HG02870 (cell line): ENCODE data around the gene PNRC1.
"Not testable (repeated sequence)": the region's sequence is repeated elsewhere in the genome, so short reads cannot be mapped to it uniquely, and the experiment has no call there.

Experiments
- ATAC-seq: cut with Tn5 transposase; IDR thresholded peaks from one replicate; pipeline ENCODE4 v1.9.1; 2021; ENCODE audit warnings: mild to moderate bottlenecking, moderate library complexity; ENCODE audit not compliant: unreplicated experiment

The PNRC1 gene

DNA sequence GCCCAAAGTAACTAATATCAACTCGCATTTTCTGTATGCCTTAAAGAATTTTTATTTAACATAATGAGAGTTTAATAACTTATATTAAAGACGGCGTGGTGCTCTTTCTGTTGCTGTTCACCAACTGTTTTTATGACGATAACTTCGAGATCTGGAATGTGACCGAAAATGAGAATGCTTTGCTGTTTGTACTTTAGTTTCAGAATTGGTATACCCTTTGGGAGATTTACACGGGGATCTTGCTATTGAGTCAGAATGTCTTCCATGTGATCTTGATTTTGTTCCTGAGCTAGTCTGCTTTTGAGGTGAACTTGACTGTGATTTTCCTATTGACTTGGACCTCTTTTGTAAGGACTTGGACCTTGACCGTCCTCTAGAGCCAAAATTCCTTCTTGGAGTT is 17.9 kb downstream of the PNRC1 start:
- peak; percentile 82 for ATAC-seq

DNA sequence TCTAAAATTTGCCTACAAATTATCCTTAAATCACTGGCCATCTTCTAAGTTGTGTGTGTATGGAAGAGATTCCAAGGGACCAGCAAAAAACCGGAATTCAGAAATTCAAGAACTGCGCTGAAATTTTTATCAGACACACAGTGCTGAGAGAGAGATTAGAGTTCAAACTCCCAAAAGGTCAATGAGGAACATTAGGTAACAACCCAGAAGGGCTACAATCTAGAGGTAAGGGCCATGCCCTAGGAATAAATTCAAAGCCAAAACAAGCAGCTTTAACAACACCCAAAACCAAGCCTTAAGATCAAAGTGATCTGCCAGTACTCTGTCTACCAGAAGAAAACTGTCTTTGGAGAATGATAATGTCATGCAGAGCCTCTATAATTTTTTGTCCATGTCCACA is 19.6 kb downstream of the PNRC1 start:
- ATAC-seq = no peak

DNA sequence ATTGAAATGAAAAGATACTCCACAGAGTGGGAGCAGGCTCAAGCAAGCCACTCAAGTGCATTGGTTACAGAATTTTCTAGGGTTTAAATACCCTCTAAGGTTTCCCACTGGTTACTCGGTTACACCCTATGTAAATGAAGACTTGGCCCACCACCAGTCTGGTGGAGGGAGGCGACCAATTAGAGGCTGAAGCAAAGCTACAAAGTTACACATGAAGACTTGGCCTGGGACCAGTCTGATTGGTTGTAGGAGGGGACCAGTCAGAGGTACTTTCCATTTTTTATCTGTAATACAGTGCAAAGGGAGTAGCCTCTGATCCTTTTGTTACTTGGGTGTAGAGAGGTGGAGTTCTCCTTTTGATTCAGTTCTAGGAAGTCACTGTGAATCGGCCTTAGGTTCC is 29.7 kb downstream of the PNRC1 start:
- ATAC-seq = no peak

DNA sequence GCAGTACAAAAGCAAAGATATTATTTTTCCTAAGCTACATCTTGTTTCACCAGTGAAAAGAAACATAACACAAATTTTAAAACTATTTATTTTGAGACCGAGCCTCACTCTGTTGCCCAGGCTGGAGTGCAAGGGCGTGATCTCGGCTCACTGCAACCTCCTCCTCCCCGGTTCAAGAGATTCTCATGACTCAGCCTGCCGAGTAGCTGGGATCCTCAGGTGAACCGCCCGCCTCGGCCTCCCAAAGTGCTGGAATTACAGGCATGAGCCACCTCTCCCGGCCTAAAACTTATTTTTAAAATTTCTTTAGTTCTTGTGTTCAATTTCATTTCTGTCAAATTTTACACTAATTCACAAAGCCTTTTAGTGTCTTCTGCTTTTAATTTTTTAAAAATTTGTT is 31.4 kb downstream of the PNRC1 start:
- no peak for ATAC-seq

DNA sequence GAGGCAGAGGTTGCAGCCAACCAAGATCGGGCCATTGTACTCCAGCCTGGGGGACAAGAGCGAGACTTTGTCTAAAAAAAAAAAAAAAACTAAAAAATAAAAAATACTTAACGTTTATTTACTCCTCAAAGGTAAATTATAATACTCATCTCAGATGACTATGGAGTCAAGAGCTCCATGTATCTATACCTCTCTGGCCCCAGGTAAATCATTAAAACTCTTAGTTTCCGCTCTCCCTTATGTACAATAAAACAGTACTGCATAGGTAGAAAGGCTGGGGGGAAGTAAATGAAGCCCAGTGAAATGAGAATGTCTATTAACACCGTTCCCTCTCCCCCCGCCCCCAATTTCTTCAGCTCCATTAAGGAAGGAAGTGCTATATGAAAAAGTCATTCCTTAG is 36.2 kb downstream of the PNRC1 start:
- no peak for ATAC-seq

DNA sequence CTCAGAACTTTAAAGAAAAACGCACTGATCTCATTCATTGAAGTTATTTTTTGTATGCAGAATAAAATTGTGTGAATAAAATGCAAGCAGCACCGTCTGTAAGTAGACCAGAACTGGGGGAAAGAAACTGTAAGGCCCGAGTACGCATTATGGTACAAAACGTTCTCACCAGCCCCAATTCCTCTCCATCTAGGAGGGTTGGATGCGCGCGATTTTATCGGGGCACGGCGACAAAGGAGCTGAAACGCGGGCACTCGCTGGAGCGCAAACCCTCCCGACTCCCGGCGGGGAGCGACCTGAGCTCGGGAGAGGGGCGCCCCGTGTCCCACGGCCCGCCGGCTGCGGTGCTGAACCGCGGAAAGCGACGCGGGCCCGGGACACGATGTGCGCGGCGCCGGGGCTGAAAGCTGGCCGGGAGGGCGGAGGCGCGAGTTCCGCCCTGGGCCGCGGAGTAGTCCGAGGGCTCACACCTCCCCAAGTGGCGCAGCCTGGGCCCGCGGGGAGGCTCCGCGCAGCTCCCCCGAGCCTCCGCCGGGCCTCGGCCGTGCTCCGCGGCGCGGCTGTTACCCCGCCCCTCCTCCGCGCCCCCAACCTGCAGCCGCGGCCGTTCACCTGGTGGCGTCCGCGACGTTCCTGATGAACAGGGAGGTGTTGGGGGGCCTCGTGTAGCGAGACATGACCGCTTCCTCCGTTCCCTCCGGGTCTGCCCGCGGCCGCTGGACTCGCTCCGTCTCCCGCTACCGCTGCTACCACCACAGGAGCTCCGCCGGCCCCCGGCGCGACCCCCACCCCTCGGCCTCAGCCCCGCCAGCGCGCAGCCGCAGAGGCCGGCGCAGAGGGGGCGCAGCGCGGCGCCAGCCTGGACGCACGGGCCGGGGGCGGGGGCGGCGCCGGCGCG is 36.9 kb downstream of the PNRC1 start, which contains the start of gene SRSF12:
SRSF12 (minus strand) TSS at position 861 of the 898 bp plus-strand sequence; CDS start at position 677, 184 bp downstream.
- peak; percentile 61 for ATAC-seq

DNA sequence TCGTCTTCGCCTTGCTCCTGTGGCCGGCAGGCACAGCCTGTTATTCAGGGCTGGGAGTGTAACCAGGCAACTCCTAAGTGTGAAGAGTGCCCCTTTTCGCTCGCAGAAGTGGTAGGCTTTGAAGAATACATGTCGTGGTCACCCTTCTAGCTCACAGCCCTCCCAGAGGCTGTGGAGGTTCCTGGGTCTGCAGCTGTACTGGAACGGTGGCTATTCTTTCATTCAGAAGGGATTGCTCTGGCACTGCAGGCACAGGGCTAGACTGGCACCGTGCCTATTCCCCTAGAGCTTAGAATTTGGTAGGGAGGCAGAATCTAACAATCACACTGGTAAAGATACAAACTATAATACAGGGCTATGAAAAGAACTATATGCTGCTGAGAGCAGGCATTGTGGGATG is 38.4 kb downstream of the PNRC1 start:
- ATAC-seq = no peak

DNA sequence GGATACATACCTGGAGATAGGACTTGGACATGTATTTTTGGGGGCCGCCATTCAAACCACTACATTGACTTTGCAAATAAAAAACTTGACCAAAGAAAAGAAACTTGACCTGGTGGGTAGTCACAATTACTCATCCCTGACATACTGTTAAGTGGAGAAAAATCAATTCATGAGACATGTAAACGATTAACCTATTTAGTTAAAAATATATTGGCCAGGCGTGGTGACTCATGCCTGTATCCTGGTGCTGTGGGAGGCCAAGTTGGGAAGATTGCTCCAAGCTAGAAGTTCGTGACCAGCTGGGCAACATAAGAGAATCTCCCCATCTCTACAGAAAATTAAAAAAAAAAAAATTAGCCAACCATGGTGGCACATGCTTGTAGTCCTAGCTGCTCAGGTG is 39.8 kb downstream of the PNRC1 start:
- ATAC-seq = no peak

DNA sequence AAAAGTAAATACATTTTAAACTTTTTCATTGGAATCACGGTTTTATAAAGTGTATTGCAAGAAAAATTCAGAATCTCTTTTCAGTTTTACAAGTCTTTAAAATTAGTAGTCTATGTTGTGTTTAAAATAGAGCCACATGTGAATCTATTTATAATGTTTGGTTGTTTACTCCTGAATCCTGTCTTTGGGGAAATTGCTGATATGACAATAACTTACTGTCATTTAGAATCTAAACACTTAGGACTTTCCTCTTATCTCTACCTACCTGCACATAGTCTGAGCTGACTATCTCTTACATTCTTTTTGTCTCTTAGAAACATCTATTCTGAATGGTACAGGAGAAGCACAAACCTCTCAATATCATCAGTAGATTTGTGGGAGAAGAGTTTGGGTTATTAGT is 41.4 kb downstream of the PNRC1 start:
- no peak for ATAC-seq

DNA sequence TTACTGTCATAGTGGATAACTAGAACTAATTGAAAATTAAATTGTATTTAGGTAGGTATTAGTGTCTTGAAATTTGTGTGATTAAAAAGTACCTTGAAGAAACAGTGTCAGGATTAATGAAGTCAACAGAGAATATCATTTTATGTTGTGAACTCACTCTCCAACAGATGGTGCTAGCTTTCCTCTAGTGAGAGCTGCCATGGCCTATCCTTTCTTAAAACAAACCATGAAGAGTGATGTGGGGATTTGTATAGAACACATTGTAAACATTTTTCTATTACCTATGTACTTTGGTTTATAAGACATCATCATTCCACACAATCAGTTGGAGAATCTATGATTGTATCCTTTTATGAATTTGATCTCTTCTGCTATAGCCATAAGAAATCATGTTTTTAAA is 42.1 kb downstream of the PNRC1 start:
- ATAC-seq = peak; percentile 69

DNA sequence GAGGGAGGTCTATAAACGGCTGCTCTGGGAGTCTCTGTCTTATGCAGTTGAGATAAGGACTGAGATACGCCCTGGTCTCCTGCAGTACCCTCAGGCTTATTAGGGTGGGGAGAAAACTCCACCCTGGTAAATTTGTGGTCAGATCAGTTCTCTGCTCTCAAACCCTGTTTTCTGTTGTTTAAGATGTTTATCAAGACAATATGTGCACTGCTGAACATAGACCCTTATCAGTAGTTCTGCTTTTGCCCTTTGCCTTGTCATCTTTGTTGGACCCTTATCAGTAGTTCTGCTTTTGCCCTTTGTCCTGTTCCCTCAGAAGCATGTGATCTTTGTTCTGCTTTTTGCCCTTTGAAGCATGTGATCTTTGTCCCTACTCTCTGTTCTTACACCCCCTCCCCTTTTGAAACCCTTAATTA is 47.7 kb downstream of the PNRC1 start:
- not testable (repeated sequence) for ATAC-seq

DNA sequence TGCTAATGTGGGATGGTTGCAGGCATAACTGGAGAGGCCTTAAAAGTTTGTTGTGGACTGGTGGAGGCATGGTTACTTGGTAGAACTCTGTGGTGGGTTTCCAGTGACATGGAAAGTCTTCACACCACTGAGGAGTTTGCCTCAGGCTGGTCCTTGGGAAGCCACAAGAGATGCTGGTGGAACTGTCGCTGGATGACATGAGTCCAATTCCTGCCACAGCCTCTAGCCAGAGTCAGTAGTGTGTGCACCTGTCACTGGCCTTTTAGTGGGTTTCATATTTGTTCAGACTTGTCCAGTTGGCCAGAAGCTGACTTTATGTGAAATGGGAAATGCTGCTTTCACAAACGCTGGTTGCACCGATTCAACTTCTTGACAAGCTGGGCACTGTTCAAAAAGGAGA is 51.0 kb downstream of the PNRC1 start:
- ATAC-seq = no peak

DNA sequence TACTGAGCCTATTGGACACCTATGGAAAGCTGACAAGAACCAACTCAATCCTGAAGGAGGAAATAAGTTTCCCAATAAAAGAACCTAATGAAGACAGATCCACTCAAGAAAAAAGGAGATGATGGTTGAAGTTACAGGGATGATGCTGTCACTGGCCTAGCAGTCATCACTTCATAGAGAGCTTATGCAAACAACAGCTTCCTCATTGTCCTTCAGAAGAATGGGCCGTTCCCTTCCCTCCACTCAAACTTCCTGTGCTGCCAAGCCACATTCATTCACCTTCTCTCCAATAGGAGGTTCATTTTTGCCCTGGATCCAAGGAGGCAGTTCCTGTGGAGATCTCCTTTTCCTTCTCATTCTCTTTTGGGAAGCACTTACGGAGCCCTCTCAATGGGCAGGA is 51.5 kb downstream of the PNRC1 start:
- ATAC-seq = no peak

DNA sequence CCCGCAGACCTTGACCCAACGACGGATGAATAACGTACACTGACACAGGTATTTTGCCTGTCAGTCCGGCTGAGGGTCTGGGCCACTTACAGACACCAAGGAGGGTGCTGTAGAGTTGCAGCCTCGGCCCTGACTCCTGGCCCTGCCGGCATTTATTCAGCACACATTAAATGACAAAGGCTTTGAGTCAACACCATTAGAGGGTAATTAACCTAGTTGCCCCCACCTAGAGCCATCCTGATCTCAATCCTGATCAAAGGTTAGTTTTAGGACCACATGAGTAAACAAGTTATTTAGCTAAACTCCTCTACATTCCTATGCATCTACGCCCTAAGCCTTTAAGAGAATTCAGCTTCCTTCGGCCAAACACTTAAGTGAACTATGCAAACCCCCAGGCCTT is 53.4 kb downstream of the PNRC1 start:
- no peak for ATAC-seq

DNA sequence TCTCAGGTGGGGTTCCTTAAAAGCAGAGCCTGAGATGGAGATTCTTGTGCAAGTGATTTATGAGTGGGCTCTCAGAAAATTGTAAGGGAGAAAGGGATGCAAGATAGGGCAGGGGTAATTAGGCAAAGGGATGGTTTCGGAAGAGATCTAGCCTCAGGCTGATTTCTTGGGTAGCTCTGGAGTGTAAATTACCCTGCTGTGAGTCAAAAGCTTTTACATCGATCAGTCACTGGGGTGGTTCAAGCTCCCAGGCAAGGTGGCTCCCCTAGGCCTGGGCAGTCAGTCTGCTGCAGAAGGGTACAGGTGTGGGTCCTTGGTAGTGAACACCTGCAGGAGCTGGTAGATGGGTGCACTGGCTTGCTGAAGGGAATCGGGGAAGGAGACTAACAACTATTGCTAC is 54.2 kb downstream of the PNRC1 start:
- ATAC-seq = no peak
